Large intestine (tissue), 3 donors: ENCODE measurements around the gene KIRREL2. TPM values are rescaled to one million over a fixed set of nuclear protein-coding genes. Genes with fewer than 3 reads are reported as not detected.
A peak's percentile ranks its signal among the peaks of the same experiment; 100 is the strongest.

Source experiments
- DNase-seq, 2 donors: peaks; one replicate each; pipeline versions ENCODE4 v3.0.0 to v3.0.0-alpha.2; 2013
- H3K27ac ChIP-seq: one replicate; pipeline ENCODE4 v1.5.1; 2013; ENCODE audit warnings: low read length
- H3K27me3 ChIP-seq: 2 replicates; pipeline ENCODE4 v1.6.1; 2013; ENCODE audit warnings: low read length; ENCODE audit not compliant: control insufficient read depth, insufficient read depth
- H3K36me3 ChIP-seq: 2 replicates; pipeline ENCODE4 v1.6.1; 2013; ENCODE audit warnings: low read length; ENCODE audit not compliant: control insufficient read depth, insufficient read depth
- H3K4me1 ChIP-seq: one replicate; pipeline ENCODE4 v1.6.1; 2013; ENCODE audit warnings: low read length; ENCODE audit not compliant: control insufficient read depth, insufficient read depth
- H3K4me3 ChIP-seq: one replicate; pipeline ENCODE4 v1.5.1; 2013; ENCODE audit warnings: low read length
- H3K9me3 ChIP-seq: one replicate; pipeline ENCODE4 v1.6.1; 2013; ENCODE audit warnings: mild to moderate bottlenecking, low read depth, low read length, moderate library complexity; ENCODE audit not compliant: control insufficient read depth
- whole genome bisulfite sequencing: methylation state at CpG from one replicate; pipeline ENCODE4 v1.1.5; 2013; ENCODE audit warnings: low lambda C conversion rate; ENCODE audit not compliant: insufficient coverage; 5-methylcytosine and 5-hydroxymethylcytosine counted together
- polyA plus RNA-seq: library from polyadenylated mRNA; unstranded; fragments of 120-200 nt; gene quantifications from one replicate; pipeline ENCODE4 v1.2.1, GENCODE V29; 2013

The KIRREL2 gene
- polyA plus RNA-seq, 1 donor, result 1.8 TPM

DNA sequence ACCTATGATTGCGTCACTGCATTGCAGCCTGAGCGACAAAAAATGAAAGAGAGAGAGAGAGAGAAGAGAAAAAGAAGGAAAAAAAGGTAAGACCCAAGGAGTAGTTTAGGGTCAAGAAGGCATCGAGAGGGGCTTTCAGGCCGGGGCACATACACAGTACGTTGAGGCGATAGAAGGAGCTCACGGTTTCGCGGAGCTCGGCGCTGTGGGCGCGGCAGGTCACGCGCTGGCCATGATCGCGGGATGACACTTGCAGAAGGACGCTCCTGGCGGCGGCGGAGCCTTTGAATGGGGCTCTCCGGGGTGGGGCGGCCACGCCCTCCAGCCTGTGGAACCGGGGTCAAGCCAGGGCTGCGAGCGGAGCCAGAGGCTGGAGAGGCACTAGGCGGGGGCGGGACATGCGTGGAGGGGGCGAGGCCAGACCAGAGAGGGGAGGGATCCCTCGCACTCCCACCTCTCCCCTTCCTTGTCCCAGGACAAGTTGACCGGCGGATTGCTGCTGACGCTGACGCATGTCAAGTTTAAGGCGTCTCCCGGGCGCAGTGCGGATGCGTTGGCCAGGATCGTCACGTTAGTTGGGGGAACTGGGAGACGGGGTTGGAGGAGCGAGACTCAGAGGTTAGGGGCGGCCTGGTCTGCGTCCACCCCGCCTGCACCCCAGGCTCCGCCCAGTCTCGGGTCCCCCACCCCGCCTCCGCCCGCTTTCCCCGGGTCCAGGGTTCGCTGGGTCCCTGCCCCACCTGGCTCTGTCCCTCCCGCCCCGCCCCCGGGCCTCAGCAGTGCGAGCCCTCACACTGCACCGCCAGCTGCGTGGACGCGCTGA, 11.3 kb upstream of the KIRREL2 start:
- no peak overlapping the region for H3K27ac ChIP-seq
- H3K27me3 ChIP-seq, result peaks cover 39% of the 10 kb centered on the region
- peak; percentile 68 to 84 for DNase-seq
- peak overlapping the region; percentile 35 for H3K4me3 ChIP-seq
- 13% methylated on average over 2 of the region's 63 CpGs for WGBS
- peaks cover 4% of the 10 kb centered on the region for H3K9me3 ChIP-seq
- H3K36me3 ChIP-seq, result no peaks in the 10 kb centered on the region
- peaks cover 14% of the 10 kb centered on the region for H3K4me1 ChIP-seq

DNA sequence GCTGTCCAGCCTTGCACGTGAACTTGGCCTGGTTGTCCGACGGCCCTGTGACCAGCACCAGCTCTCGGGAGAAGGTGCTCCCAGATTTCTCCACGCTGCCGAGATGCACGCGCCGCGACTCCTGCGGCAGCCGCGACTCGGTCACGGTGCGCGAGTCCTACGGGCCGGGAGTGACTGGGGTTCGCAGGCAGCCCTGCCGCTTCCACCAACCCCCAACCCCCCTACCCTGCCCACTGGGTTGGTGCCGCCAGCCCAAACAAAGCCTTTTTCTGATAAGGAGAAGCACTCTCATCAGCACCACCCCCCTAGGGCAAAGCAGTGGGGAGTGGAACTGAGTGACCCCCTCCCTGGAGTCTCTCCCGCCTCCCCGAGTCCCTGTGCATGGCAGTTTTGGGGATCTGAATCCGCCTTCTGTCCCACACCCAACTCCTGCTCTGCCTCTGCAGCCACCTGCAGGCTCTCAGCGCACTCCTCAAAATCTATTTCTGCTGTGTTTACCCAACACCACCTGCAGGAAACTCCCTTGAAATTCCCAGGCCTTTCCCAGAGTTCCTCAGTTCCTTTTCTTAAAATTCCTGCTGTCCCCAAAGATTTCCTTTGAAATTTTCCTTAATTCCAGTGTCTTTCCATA, 10.6 kb upstream of the KIRREL2 start:
- Histone ChIP-seq H3K4me3 (peak overlapping the region; percentile 35), H3K27ac (no peak overlapping the region), H3K36me3 (no peaks in the 10 kb centered on the region), H3K9me3 (peaks cover 4% of the 10 kb centered on the region), H3K4me1 (peaks cover 14% of the 10 kb centered on the region), H3K27me3 (peaks cover 45% of the 10 kb centered on the region)
- 0% methylated on average over 1 of the region's 26 CpGs for WGBS
- DNase-seq, result peak; percentile 21 to 48

DNA sequence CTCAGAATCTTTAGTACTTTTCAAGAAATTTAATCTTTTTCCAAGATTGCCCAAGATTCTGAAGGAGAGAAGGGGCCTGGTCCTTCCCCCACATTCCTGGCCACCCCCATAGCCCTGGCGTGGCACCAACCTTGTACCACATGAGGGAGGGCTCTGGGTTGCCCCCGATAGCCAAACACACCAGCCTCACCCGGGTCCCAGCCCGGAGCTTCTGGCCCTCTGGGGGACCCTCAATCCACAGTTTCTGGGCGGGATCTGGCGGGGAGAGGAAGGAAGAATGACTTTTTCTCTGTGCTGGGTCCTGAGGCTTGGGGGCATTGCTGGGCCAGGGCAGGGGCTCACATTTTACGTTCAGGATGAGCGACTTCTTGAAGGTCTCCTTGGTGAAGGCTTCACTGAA, 8.8 kb upstream of the KIRREL2 start:
- Histone ChIP-seq H3K4me3 (no peak overlapping the region), H3K36me3 (no peaks in the 10 kb centered on the region), H3K27ac (no peak overlapping the region), H3K9me3 (peaks cover 8% of the 10 kb centered on the region), H3K4me1 (peaks cover 14% of the 10 kb centered on the region), H3K27me3 (peaks cover 54% of the 10 kb centered on the region)
- no CpG with 5 or more reads among the region's 8 CpGs for WGBS
- no peak for DNase-seq

DNA sequence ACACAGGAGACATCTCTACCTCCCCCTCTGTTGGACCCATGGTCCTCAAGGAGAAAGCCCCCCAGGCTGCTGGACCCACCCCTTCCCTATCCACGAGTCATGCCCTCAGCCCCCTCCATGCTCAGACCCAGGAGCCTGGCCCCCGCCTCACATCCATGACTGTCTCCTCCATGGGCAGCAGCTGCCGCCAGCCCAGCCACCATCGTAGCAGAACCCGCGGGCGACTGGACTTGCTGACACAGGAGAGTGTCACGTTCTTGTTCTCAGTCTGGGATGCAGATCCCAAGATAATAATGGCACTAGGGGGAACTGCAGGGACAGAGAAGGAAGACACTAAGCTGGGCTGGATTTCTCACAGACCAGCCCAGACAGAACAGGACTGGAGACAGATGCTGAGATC, 8.2 kb upstream of the KIRREL2 start:
- WGBS, result no CpG with 5 or more reads among the region's 8 CpGs
- no peak for DNase-seq
- Histone ChIP-seq H3K27me3 (peaks cover 56% of the 10 kb centered on the region), H3K4me1 (peaks cover 14% of the 10 kb centered on the region), H3K27ac (no peak overlapping the region), H3K36me3 (no peaks in the 10 kb centered on the region), H3K9me3 (peaks cover 8% of the 10 kb centered on the region), H3K4me3 (no peak overlapping the region)

DNA sequence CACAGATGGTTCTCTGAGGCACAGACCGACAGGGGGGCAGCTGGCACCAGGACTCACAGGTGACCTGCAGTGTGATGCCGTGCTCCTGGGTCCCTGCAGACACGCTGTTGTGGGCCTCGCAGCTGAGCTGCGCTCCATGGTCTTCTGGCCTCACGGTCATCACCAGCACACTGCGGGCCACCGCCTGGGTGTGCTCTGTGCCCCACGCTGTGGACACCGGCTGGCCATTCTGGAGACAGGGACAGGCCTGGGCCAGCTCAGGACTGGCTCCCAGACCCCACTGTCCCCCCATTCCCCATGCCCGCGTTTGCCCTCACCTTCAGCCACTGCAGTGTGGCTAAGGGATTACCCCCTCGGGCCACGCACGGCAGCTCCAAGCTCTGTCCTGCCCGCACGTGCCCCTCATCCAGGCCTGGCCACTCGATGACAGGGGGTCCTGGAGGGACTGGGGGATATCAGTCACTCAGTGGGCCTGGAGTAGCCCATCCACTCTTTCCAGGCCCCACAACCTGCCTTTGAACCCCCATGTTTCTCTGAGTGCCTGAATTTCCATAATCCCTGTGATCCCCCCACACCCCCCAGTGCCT, 7.7 kb upstream of the KIRREL2 start:
- Histone ChIP-seq H3K4me1 (peaks cover 12% of the 10 kb centered on the region), H3K27ac (no peak overlapping the region), H3K4me3 (no peak overlapping the region), H3K27me3 (peaks cover 53% of the 10 kb centered on the region), H3K9me3 (peaks cover 6% of the 10 kb centered on the region), H3K36me3 (no peaks in the 10 kb centered on the region)
- no CpG with 5 or more reads among the region's 18 CpGs for WGBS
- DNase-seq, result no peak

DNA sequence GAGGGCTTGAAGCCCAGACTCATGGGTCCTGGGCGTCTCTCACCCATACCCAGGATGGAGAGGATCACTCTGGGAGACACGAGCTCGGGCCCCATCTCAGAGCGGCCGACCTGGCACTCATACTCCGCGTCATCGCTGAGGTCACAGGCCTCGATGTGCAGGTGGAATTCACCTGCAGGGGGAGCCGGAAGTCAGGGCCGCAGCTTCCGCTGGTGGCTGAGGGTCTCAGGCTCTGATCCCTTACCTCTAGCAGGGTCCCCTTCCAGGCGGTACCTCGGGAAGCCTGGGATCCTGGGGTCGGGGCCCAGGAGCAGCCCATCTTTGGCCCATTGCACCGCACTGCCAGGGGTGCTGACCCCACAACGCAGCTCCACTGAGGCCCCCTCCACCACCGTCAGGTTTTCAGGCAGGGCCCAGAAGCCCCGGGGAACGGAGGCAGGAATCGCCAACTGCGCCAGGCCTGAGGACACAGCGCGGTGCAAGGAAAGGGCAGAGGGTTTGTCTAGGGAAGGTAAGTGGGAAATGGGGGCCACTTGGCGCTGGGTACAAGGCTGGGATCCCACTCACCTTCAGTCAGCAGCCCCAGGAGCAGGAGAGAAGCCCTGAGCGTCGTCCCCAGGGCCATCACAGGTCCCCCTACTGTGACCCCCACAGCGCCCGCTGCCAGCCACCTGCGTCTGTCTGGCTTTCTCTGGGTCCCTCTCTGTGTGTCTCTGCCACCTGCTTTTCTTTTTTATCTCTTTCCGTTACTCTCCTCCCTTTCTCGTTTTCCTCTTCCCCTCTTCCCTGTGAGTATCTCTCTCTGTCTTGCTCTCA, 5.3 kb upstream of the KIRREL2 start:
- peaks cover 4% of the 10 kb centered on the region for H3K9me3 ChIP-seq
- 75% methylated on average over 3 of the region's 32 CpGs for WGBS
- H3K4me3 ChIP-seq, result no peak overlapping the region
- no peaks in the 10 kb centered on the region for H3K36me3 ChIP-seq
- no peak overlapping the region for H3K27ac ChIP-seq
- no peak for DNase-seq
- peaks cover 4% of the 10 kb centered on the region for H3K4me1 ChIP-seq
- peaks cover 50% of the 10 kb centered on the region for H3K27me3 ChIP-seq

DNA sequence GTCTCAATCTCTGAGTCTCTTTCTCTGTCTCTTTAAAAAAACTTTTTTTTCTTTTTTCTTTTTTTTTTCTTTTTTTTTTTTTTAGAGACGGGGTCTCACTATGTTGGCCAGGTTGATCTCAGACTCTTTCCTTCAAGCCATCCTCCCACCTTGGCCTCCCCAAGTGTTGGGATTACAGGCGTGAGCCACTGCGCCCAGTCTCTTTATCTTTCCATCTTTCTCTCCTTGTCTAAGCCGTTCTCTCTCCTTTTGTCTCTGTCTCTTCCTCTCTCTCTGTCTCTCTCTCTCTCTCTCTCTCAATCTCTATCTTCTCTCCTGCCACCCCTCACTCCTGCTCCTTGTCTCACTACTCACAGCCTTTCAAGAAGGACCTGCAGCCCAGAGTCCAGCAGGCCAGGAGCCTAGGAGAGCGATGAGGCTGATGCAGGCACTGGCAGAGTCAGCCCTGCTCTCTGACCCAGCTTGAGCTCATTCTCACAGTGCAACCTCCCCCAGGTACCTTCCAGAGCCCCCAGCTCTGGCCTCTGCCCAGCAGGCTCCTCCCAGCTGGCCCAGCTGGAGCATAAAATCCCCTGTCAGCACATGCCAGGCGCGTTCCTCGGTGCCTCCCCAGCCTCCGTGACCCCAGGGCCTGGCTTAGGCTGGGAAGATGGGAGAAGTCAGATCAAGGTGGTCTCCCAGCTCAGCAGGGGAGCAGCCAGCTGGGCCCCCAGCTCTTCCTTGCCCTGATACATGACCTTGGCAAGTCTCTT, 4.5 kb upstream of the KIRREL2 start, which contains the start of gene NPHS1:
TSS of gene NPHS1 (minus strand) at position 476 of the 752 bp plus-strand sequence. CDS start 667 bp downstream, outside the sequence.
- Histone ChIP-seq H3K27me3 (peaks cover 58% of the 10 kb centered on the region), H3K4me3 (no peak within 1 kb of the TSS), H3K36me3 (no peaks in the 10 kb centered on the region), H3K9me3 (peaks cover 7% of the 10 kb centered on the region), H3K27ac (no peak within 1 kb of the TSS), H3K4me1 (peaks cover 9% of the 10 kb centered on the region)
- DNase-seq, result peak; percentile 32 to 47
- 83% methylated on average over 4 of the region's 9 CpGs for WGBS

DNA sequence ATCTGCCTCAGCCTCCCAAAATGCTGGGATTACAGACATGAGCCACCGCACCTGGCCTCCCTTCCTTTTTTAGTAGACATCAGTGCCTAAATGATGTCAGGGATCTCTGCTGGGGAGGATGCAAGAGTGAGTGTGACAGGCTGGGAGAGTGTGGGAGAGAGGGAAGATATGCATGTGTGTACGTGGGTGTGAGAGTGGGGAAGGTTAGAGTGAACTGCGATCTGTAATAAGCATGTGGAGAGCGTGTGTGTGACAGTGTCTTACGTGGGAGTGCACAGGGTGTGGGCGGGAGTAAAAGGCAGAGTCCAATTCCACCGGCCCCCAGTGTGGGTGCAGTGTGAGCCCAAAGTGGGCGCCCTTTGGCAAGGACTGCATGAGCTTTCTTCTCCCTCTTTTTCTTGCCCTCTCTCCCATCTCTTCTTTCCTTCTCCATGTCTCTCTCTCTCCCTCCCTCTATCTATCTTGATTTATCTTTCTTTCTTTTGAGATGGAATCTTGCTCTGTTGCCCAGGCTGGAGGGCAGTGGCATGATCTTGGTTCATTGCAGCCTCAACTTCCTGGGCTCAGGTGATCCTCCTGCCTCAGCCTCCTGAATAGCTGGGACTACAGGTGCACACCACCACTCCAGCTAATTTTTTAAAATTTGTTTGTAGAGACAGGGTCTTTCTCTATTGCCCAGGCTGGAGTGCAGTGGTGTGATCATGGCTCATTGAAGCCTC, 3.5 kb upstream of the KIRREL2 start:
- Histone ChIP-seq H3K36me3 (no peaks in the 10 kb centered on the region), H3K27me3 (peaks cover 65% of the 10 kb centered on the region), H3K27ac (no peak overlapping the region), H3K4me1 (peaks cover 9% of the 10 kb centered on the region), H3K4me3 (no peak overlapping the region), H3K9me3 (peaks cover 7% of the 10 kb centered on the region)
- WGBS, result 83% methylated on average over 1 of the region's 8 CpGs
- no peak for DNase-seq

DNA sequence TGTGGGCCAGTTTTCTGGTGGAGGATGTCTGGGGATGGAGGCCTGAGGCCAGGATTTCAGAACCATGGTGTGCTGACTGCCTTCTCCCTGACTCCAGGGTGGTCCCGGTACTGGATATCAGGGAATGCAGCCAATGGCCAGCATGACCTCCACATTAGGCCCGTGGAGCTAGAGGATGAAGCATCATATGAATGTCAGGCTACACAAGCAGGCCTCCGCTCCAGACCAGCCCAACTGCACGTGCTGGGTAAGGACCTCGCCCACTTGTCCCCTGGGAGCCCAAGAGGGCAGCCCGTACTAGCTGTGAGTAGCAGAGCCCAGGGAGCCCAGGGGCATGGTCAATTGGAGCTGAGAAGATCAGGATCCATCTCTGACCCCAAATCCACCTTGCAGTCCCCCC, 1.6 kb downstream of the KIRREL2 start:
- Histone ChIP-seq H3K4me1 (peaks cover 9% of the 10 kb centered on the region), H3K36me3 (no peaks in the 10 kb centered on the region), H3K27me3 (peaks cover 91% of the 10 kb centered on the region), H3K4me3 (no peak overlapping the region), H3K9me3 (peaks cover 5% of the 10 kb centered on the region), H3K27ac (no peak overlapping the region)
- WGBS, result no CpG with 5 or more reads among the region's 6 CpGs
- DNase-seq, result no peak
